Keratinocyte (primary cell): ENCODE data around the gene RETN. TPM values are rescaled to one million over a fixed set of nuclear protein-coding genes. Genes with fewer than 3 reads are reported as not detected.

Experiments
- DNase-seq: peaks from one replicate; pipeline ENCODE4 v3.0.0-alpha.2; 2011; ENCODE audit warnings: low read depth, missing footprints, low spot score
- FAIRE-seq: peaks from 2 replicates; lab custom pipeline; 2011; peaks lifted over from hg19 to GRCh38; lab: Jason Lieb, UNC
- H2AFZ ChIP-seq: 2 replicates; pipeline ENCODE4 v1.6.0; 2012; ENCODE audit warnings: low read length, control low read depth, inconsistent platforms; ENCODE audit not compliant: control insufficient read depth
- H3K27ac ChIP-seq: 2 replicates; pipeline ENCODE4 v1.5.1; 2011; ENCODE audit warnings: low read length; ENCODE audit not compliant: control insufficient read depth, insufficient read depth
- H3K27me3 ChIP-seq: 3 replicates; pipeline ENCODE4 v1.6.0; 2011; ENCODE audit warnings: low read length; ENCODE audit not compliant: control insufficient read depth, insufficient read depth; ENCODE audit errors: extremely low read depth
- H3K36me3 ChIP-seq, 2 experiments: 2 replicates in 1 of 2; 3 replicates in 1 of 2; pipeline ENCODE4 v1.5.1; 2011; ENCODE audit warnings: low read length in 2 of 2, mild to moderate bottlenecking in 1 of 2; ENCODE audit not compliant: control insufficient read depth in 2 of 2, insufficient read depth in 2 of 2; ENCODE audit errors: extremely low read depth in 1 of 2
- H3K4me1 ChIP-seq: 3 replicates; pipeline ENCODE4 v1.5.1; 2011; ENCODE audit warnings: low read length; ENCODE audit not compliant: control insufficient read depth, insufficient read depth; ENCODE audit errors: extremely low read depth
- H3K4me2 ChIP-seq: 3 replicates; pipeline ENCODE4 v1.6.0; 2011; ENCODE audit warnings: low read depth, low read length; ENCODE audit not compliant: control insufficient read depth, insufficient read depth; ENCODE audit errors: extremely low read depth
- H3K4me3 ChIP-seq, 3 experiments: fragments of 200-600 bp in 1 of 3; sonication (generic) in 1 of 3; 2 replicates in 2 of 3; 3 replicates in 1 of 3; pipeline ENCODE4 v1.5.1; 2011 to 2016; ENCODE audit warnings: low read length in 3 of 3, mild to moderate bottlenecking in 3 of 3, control low read depth in 2 of 3, inconsistent platforms in 1 of 3, low read depth in 1 of 3, mixed read lengths in 1 of 3, mixed run types in 1 of 3, moderate library complexity in 1 of 3; ENCODE audit not compliant: control insufficient read depth in 2 of 3, insufficient read depth in 2 of 3; ENCODE audit errors: extremely low read depth in 1 of 3
- H3K79me2 ChIP-seq: 2 replicates; pipeline ENCODE4 v1.6.0; 2012; ENCODE audit warnings: low read length; ENCODE audit not compliant: control insufficient read depth, insufficient read depth
- H3K9ac ChIP-seq: 3 replicates; pipeline ENCODE4 v1.6.0; 2011; ENCODE audit warnings: low read length; ENCODE audit not compliant: control insufficient read depth, insufficient read depth; ENCODE audit errors: extremely low read depth
- H3K9me1 ChIP-seq: 3 replicates; pipeline ENCODE4 v1.6.0; 2011; ENCODE audit warnings: low read length; ENCODE audit not compliant: control insufficient read depth, insufficient read depth; ENCODE audit errors: extremely low read depth
- H3K9me3 ChIP-seq: 2 replicates; pipeline ENCODE4 v1.5.1; 2012; ENCODE audit warnings: low read depth, low read length; ENCODE audit not compliant: control insufficient read depth
- H4K20me1 ChIP-seq: 3 replicates; pipeline ENCODE4 v1.6.0; 2011; ENCODE audit warnings: low read length; ENCODE audit not compliant: control insufficient read depth, insufficient read depth; ENCODE audit errors: extremely low read depth
- CTCF ChIP-seq, 3 experiments: IDR thresholded peaks in 1 of 3; conservative IDR thresholded peaks in 1 of 3; optimal IDR thresholded peaks in 1 of 3; 2 replicates in 2 of 3; 3 replicates in 1 of 3; pipeline versions ENCODE3 to v1.5.1; 2011; ENCODE audit warnings: low read length in 3 of 3, mild to moderate bottlenecking in 3 of 3, moderate library complexity in 2 of 3, control low read depth in 1 of 3, inconsistent platforms in 1 of 3; ENCODE audit not compliant: insufficient read depth in 2 of 3; ENCODE audit errors: extremely low read depth in 1 of 3
- EZH2 ChIP-seq: IDR thresholded peaks from one replicate; pipeline ENCODE4 v1.6.1; 2012; ENCODE audit warnings: inconsistent platforms, mild to moderate bottlenecking, low read length, moderate library complexity
- dilution Hi-C: fragments of 300-500 bp; cut with MboI; formaldehyde crosslinking; loops from one replicate; pipeline ENCODE4 v1.7.0; 2020; ENCODE audit warnings: low sequenced_read_pairs; ENCODE audit not compliant: extremely low pct_ligation_motif_present
- polyA plus RNA-seq, 5 experiments: library from polyadenylated mRNA; depleted of rRNA in 3 of 5; stranded (reverse) in 3 of 5; stranded (forward) in 1 of 5; unstranded in 1 of 5; fragments of >200 nt; gene quantifications; 1 replicate in 1 of 5; 2 replicates in 3 of 5; 3 replicates in 1 of 5; pipeline versions ENCODE4 v1.2.1 to v1.2.3, GENCODE V29; 2011 to 2012; ENCODE audit warnings: missing spikeins in 2 of 5, low read depth in 1 of 5, low replicate concordance in 1 of 5

The RETN gene
- polyA plus RNA-seq, 1 donor (not counting 4 experiments of a cell fraction or from before 2014, with no cell fraction given): not detected

GRCh38 chr19:7680606-7681339 is 11.9 kb downstream of the RETN start, which contains the start of gene TRAPPC5:
Gene TRAPPC5, plus strand, starts transcription at chr19:7680833. Its CDS starts 1,421 bp downstream, at chr19:7682254.
- FAIRE-seq: no peak
- Histone ChIP-seq H3K27me3 (peaks cover 6% of the 10 kb centered on the region), H3K9me3 (no peaks in the 10 kb centered on the region), H3K4me2 (peak within 1 kb of the TSS; percentile 60), H4K20me1 (no peaks in the 10 kb centered on the region), H3K4me3 (peak within 1 kb of the TSS; percentile 73 to 99 (median 83)), H3K36me3 (peaks cover 0 to 8% of the 10 kb centered on the region in 2 experiments), H3K79me2 (peaks cover 16% of the 10 kb centered on the region), H3K9ac (peak within 1 kb of the TSS; percentile 85), H3K27ac (peak within 1 kb of the TSS; percentile 64), H3K9me1 (no peaks in the 10 kb centered on the region), H2AFZ (peak within 1 kb of the TSS; percentile 75), H3K4me1 (peaks cover 7% of the 10 kb centered on the region)
- no peak for DNase-seq
- dilution Hi-C loops: no loop called here
- TF ChIP-seq CTCF (optimal IDR thresholded peaks at IDR 0.05 in 1 of 3, IDR thresholded peaks at IDR 0.05 in 1 of 3, conservative IDR thresholded peaks at IDR 0.05 in 1 of 3; ENCODE audit: extremely low read depth in 1 of 3, insufficient read depth in 2 of 3, low read length in 3 of 3): peak; percentile 63 to 90 (median 71)
- no peak for TF ChIP-seq EZH2

GRCh38 chr19:7681340-7682174 is 12.7 kb downstream of the RETN start:
- no peak for FAIRE-seq
- Histone ChIP-seq H3K4me1 (peaks cover 7% of the 10 kb centered on the region), H4K20me1 (no peaks in the 10 kb centered on the region), H3K9me3 (no peaks in the 10 kb centered on the region), H3K4me2 (peak overlapping the region; percentile 60), H3K27me3 (peaks cover 5% of the 10 kb centered on the region), H3K9ac (peak overlapping the region; percentile 85), H2AFZ (peak overlapping the region; percentile 66), H3K9me1 (no peaks in the 10 kb centered on the region), H3K27ac (peak overlapping the region; percentile 64), H3K36me3 (peaks cover 0 to 8% of the 10 kb centered on the region in 2 experiments), H3K4me3 (peak overlapping the region; percentile 73 to 99 (median 83)), H3K79me2 (peaks cover 16% of the 10 kb centered on the region)
- TF ChIP-seq CTCF (optimal IDR thresholded peaks at IDR 0.05 in 1 of 3, IDR thresholded peaks at IDR 0.05 in 1 of 3, conservative IDR thresholded peaks at IDR 0.05 in 1 of 3; ENCODE audit: extremely low read depth in 1 of 3, insufficient read depth in 2 of 3, low read length in 3 of 3) (peak; percentile 55 to 79 (median 61)), EZH2 (no peak)
- no peak for DNase-seq
- dilution Hi-C loops: no loop called here
